OCI-LY7 (cell line): ENCODE measurements around the gene MINDY4. TPM values are rescaled to one million over a fixed set of nuclear protein-coding genes. Genes with fewer than 3 reads are reported as not detected.

ENCODE experiments used
- BruUV-seq: library from RNA; stranded (reverse); fragments of 400-500 nt; replicated peaks from 2 replicates; lab custom pipeline; 2021; lab: Mats Ljungman, UMichigan
- CTCF ChIA-PET: fragments of 300-600 bp; sonication (Branson Sonifier 250); formaldehyde crosslinking; loops from one replicate; lab custom pipeline; 2022; ENCODE audit warnings: antibody characterized with exemption; ENCODE audit not compliant: unreplicated experiment; lab: Charles Lee
- POLR2A ChIA-PET: fragments of 300-600 bp; sonication (Branson Sonifier 250); formaldehyde crosslinking; loops from one replicate; lab custom pipeline; 2022; ENCODE audit warnings: antibody characterized with exemption; lab: Charles Lee
- DNase-seq: peaks from one replicate; pipeline ENCODE4 v3.0.0-alpha.2; 2015; ENCODE audit warnings: low spot score
- H2AFZ ChIP-seq: fragments of 200-600 bp; sonication (generic), shearing (Covaris generic); 2 replicates; pipeline ENCODE4 v1.6.1; 2014; ENCODE audit warnings: mild to moderate bottlenecking, antibody characterized with exemption, low read length, moderate library complexity
- H3K27ac ChIP-seq: fragments of 200-600 bp; sonication (generic); 2 replicates; pipeline ENCODE4 v1.5.1; 2014; ENCODE audit warnings: mixed run types, low read depth, mild to moderate bottlenecking, moderate library complexity, low read length, inconsistent platforms; ENCODE audit not compliant: poor library complexity, severe bottlenecking
- H3K36me3 ChIP-seq: fragments of 200-600 bp; sonication (generic); 2 replicates; pipeline ENCODE4 v1.6.1; 2014; ENCODE audit warnings: mild to moderate bottlenecking, antibody characterized with exemption, low read length, moderate library complexity, mixed read lengths; ENCODE audit not compliant: insufficient read depth
- H3K4me1 ChIP-seq: fragments of 200-600 bp; sonication (generic); 2 replicates; pipeline ENCODE4 v1.5.1; 2014; ENCODE audit warnings: mild to moderate bottlenecking, low read length; ENCODE audit not compliant: insufficient read depth, poor library complexity, severe bottlenecking
- H3K4me2 ChIP-seq: fragments of 200-600 bp; sonication (generic); 2 replicates; pipeline ENCODE4 v1.6.1; 2014; ENCODE audit warnings: mild to moderate bottlenecking, low read length
- H3K4me3 ChIP-seq: fragments of 200-600 bp; sonication (generic); 2 replicates; pipeline ENCODE4 v1.5.1; 2014; ENCODE audit warnings: mild to moderate bottlenecking, low read depth, low read length; ENCODE audit not compliant: poor library complexity, severe bottlenecking
- H3K79me2 ChIP-seq: fragments of 200-600 bp; sonication (generic); 2 replicates; pipeline ENCODE4 v1.6.1; 2016; ENCODE audit warnings: low read depth, mild to moderate bottlenecking, low read length, moderate library complexity, mixed read lengths; ENCODE audit not compliant: insufficient read depth
- H3K9me2 ChIP-seq: fragments of 200-600 bp; sonication (generic); 2 replicates; pipeline ENCODE4 v1.6.1; 2016; ENCODE audit warnings: mild to moderate bottlenecking, low read length, mixed read lengths; ENCODE audit not compliant: insufficient read depth
- H3K9me3 ChIP-seq: fragments of 200-600 bp; sonication (generic); 2 replicates; pipeline ENCODE4 v1.6.1; 2014; ENCODE audit warnings: mild to moderate bottlenecking, mixed run types, low read length, mixed read lengths
- H4K20me1 ChIP-seq: fragments of 200-600 bp; sonication (generic); 2 replicates; pipeline ENCODE4 v1.6.1; 2014; ENCODE audit warnings: mild to moderate bottlenecking, antibody characterized with exemption, low read length, moderate library complexity, mixed read lengths; ENCODE audit not compliant: insufficient read depth
- EZH2phosphoT487 ChIP-seq: fragments of 200-600 bp; sonication (generic); IDR thresholded peaks from 2 replicates; pipeline ENCODE4 v1.6.1; 2018; ENCODE audit warnings: low read depth, borderline replicate concordance, mild to moderate bottlenecking, mixed run types, antibody characterized with exemption, low read length, moderate library complexity, mixed read lengths
- intact Hi-C: fragments of 100-400 bp; cut with micrococcal nuclease; formaldehyde crosslinking; loops from one replicate; pipeline ENCODE4 v1.10.0; 2022; ENCODE audit not compliant: unreplicated experiment
- total RNA-seq, 2 experiments: library from RNA; depleted of rRNA in 1 of 2; stranded (reverse); fragments of >200 nt in 1 of 2; shearing (Covaris generic) in 1 of 2; gene quantifications; 2 replicates each; pipeline ENCODE4 v1.2.3, GENCODE V29; 2014 to 2022
- TF ChIP-seq, protein P1 (sequence below): fragments of 200-600 bp; sonication (generic); conservative IDR thresholded peaks from 2 replicates; pipeline ENCODE4 v1.5.1; 2014; ENCODE audit warnings: mild to moderate bottlenecking, antibody characterized with exemption, low read length, moderate library complexity, mixed read lengths

Gene MINDY4
- total RNA-seq, 2 experiments from 2014 or later, result 0.86 TPM; not detected in 1

DNA sequence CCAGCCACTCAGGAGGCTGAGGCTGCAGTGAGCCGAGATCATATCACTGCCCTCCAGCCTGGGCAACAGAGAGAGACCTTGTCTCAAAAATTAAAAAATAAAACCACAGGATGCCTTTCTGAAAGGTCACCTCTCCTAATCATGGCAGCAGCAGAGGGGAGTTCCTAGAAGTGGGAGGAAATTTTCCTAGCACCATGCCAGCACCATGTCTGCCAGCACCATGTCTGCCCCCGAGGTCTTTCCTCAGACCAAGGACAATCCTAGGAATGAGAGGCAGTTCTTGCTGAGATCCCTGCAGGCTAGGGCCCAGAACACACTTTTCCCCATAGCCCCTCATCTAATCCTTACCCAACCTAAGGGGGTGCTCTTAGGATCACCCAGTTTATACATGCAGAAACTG, 41.6 kb upstream of the MINDY4 start:
- ChIA-PET CTCF (no interaction called here), POLR2A (no interaction called here)
- intact Hi-C loops, result no loop called here

DNA sequence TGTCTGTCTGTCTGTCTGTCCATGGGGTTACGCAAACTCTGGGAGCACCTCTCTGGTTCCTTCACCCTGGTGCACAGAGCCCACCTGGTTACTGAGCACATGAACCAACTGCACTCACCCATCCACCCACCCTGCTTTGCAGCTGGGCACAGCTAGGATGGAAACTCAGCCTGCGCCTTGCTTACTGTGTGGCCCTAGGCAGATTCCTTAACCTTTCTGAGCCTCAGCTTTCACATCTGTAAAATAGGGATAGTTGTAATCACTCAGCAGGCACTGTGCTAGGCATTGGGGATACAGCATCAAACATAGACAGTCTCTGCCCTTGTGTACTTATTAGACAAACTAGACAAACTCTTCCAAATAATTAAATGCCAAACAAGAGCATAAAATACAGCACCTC, 41.1 kb upstream of the MINDY4 start:
- H2AFZ ChIP-seq, result no peak overlapping the region
- ChIA-PET CTCF (interaction anchor here (0.6 kb wide), 1 partner anchor 39 kb away, joined by 3 read pairs; no protein-coding TSS in a partner anchor), POLR2A (no interaction called here)
- no peaks in the 10 kb centered on the region for H3K9me2 ChIP-seq
- no peak for DNase-seq
- H3K27ac ChIP-seq, result no peak overlapping the region
- H3K79me2 ChIP-seq, result no peaks in the 10 kb centered on the region
- H3K9me3 ChIP-seq, result no peaks in the 10 kb centered on the region
- no peak overlapping the region for H3K4me3 ChIP-seq
- no TSS peak for BruUV-seq
- TF ChIP-seq EZH2phosphoT487, result no peak
- TF ChIP-seq, protein P1, sequence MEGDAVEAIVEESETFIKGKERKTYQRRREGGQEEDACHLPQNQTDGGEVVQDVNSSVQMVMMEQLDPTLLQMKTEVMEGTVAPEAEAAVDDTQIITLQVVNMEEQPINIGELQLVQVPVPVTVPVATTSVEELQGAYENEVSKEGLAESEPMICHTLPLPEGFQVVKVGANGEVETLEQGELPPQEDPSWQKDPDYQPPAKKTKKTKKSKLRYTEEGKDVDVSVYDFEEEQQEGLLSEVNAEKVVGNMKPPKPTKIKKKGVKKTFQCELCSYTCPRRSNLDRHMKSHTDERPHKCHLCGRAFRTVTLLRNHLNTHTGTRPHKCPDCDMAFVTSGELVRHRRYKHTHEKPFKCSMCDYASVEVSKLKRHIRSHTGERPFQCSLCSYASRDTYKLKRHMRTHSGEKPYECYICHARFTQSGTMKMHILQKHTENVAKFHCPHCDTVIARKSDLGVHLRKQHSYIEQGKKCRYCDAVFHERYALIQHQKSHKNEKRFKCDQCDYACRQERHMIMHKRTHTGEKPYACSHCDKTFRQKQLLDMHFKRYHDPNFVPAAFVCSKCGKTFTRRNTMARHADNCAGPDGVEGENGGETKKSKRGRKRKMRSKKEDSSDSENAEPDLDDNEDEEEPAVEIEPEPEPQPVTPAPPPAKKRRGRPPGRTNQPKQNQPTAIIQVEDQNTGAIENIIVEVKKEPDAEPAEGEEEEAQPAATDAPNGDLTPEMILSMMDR, result no peak
- peaks cover 27% of the 10 kb centered on the region for H3K4me1 ChIP-seq
- intact Hi-C loops, result no loop called here
- no peaks in the 10 kb centered on the region for H4K20me1 ChIP-seq
- H3K36me3 ChIP-seq, result no peaks in the 10 kb centered on the region
- no peak overlapping the region for H3K4me2 ChIP-seq

More for the DNA sequence above, 41.6 kb upstream of the MINDY4 start:
- no peak for TF ChIP-seq EZH2phosphoT487
- TF ChIP-seq, protein P1, result no peak
- Histone ChIP-seq H3K79me2 (no peaks in the 10 kb centered on the region), H4K20me1 (no peaks in the 10 kb centered on the region), H3K4me1 (peaks cover 27% of the 10 kb centered on the region), H3K4me2 (no peak overlapping the region), H3K4me3 (no peak overlapping the region), H3K36me3 (no peaks in the 10 kb centered on the region), H3K9me3 (no peaks in the 10 kb centered on the region), H2AFZ (no peak overlapping the region), H3K9me2 (no peaks in the 10 kb centered on the region), H3K27ac (no peak overlapping the region)
- BruUV-seq, result no TSS peak
- DNase-seq, result no peak

DNA sequence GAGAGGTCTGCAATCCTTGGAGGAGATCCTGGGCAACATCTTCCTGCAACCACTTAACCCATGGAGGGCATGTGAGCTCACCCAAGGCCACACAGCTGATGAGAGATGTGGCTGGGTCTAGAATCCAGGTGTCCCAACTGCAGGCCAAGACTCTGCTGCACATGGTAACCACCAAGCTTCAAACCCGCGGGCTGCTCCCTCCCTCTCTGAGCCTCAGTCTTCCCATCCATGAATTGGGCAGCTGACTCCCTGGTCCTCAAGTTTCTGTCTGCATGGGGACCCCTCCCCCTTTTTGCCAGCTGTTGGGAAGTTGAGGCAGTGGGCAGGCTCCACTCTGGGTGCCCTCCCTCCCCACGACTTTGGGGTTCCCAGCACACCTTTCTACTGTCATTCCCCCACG, 40.2 kb upstream of the MINDY4 start:
- H3K36me3 ChIP-seq, result no peaks in the 10 kb centered on the region
- H3K9me2 ChIP-seq, result no peaks in the 10 kb centered on the region
- DNase-seq, result no peak
- H2AFZ ChIP-seq, result no peak overlapping the region
- no peaks in the 10 kb centered on the region for H3K9me3 ChIP-seq
- no peaks in the 10 kb centered on the region for H3K79me2 ChIP-seq
- no peak overlapping the region for H3K27ac ChIP-seq
- H3K4me2 ChIP-seq, result no peak overlapping the region
- no peaks in the 10 kb centered on the region for H4K20me1 ChIP-seq
- H3K4me1 ChIP-seq, result peaks cover 27% of the 10 kb centered on the region
- intact Hi-C loops, result no loop called here
- CTCF ChIA-PET, result no interaction called here
- POLR2A ChIA-PET, result no interaction called here
- TF ChIP-seq EZH2phosphoT487, result no peak
- TF ChIP-seq, protein P1, result no peak
- no peak overlapping the region for H3K4me3 ChIP-seq
- BruUV-seq, result no TSS peak
